ENCODE measurements around the gene ABCD1. TPM values are rescaled to one million over a fixed set of nuclear protein-coding genes. Genes with fewer than 3 reads are reported as not detected.
A peak's percentile ranks its signal among the peaks of the same experiment; 100 is the strongest.

ABCD1 gene
- total and polyA plus RNA-seq, 9 of the 15 experiments (the other 6 are each of a cell fraction or from before 2014, with no cell fraction given), result 0.07 to 6.9 (median 2.2) TPM

- peak; percentile 67 for TF ChIP-seq FOSL1 (tag; conservative IDR thresholded peaks at IDR 0.05)
- TF ChIP-seq CC2D1A (IDR thresholded peaks at IDR 0.05), result no peak
- TF ChIP-seq NRF1 (conservative IDR thresholded peaks at IDR 0.05 in 1 of 2, IDR thresholded peaks at IDR 0.05 in 1 of 2), result 0 out of 4 replicates have a peak, but pooled peaks of 1 of the 2 experiments have one; percentile 14
- TF ChIP-seq ATF3 (IDR thresholded peaks at IDR 0.05), result peak; percentile 80
- no peak for TF ChIP-seq ATF3 (CRISPR knock-in tag; conservative IDR thresholded peaks at IDR 0.05)
- TF ChIP-seq JUN (IDR thresholded peaks at IDR 0.05; ENCODE audit: borderline replicate concordance, low read depth, low read length), result no peak
- TF ChIP-seq JUN (CRISPR knock-in tag; IDR thresholded peaks at IDR 0.05; ENCODE audit: borderline replicate concordance), result 0 out of 2 replicates have a peak, but pooled peaks have one; percentile 41
- peak; percentile 98 for TF ChIP-seq ZNF263 (CRISPR knock-in tag; IDR thresholded peaks at IDR 0.05; ENCODE audit: borderline replicate concordance)
- TF ChIP-seq POLR2G (IDR thresholded peaks at IDR 0.05; ENCODE audit: low read depth, low read length), result peak; percentile 55
- TF ChIP-seq ZFX (CRISPR knock-in tag; IDR thresholded peaks at IDR 0.05), result peak; percentile 69
- peak; percentile 43 for TF ChIP-seq KDM5B (IDR thresholded peaks at IDR 0.05; ENCODE audit: insufficient replicate concordance, low read depth, low read length)
- 0 out of 2 replicates have a peak, but pooled peaks have one; percentile 40 for TF ChIP-seq ZNF589 (CRISPR knock-in tag; IDR thresholded peaks at IDR 0.05; ENCODE audit: low read depth)
- TF ChIP-seq ATF1 (CRISPR knock-in tag; IDR thresholded peaks at IDR 0.05), result no peak
- peak; percentile 81 for TF ChIP-seq ATF1 (tag; IDR thresholded peaks at IDR 0.05)
- TF ChIP-seq CREB1 (IDR thresholded peaks at IDR 0.05), result no peak
- no peak for TF ChIP-seq CREB1 (CRISPR knock-in tag; IDR thresholded peaks at IDR 0.05)
- TF ChIP-seq ZNF518B (CRISPR knock-in tag; IDR thresholded peaks at IDR 0.05), result no peak
- TF ChIP-seq IRF1 (CRISPR knock-in tag; IDR thresholded peaks at IDR 0.05; ENCODE audit: borderline replicate concordance), result no peak
- TF ChIP-seq EP300 (IDR thresholded peaks at IDR 0.05; ENCODE audit: low read length), result no peak
Measured at GRCh38 chrX:153685751-153686696, 38.6 kb upstream of the ABCD1 start (continued).
